T-helper 2 cell treated with Interferon-gamma antibody and Interleukin-4, amounts not matched to agents 5 μg/mL and 100 μg/mL, for 36 hours (primary cell): ENCODE data around the gene GPR152.
A peak's percentile ranks its signal among the peaks of the same experiment; 100 is the strongest.
"Not testable (repeated sequence)": the region's sequence is repeated elsewhere in the genome, so short reads cannot be mapped to it uniquely, and the experiment has no call there.

Experiments used
- DNase-seq: peaks from one replicate; pipeline ENCODE4 v3.0.0; 2021; ENCODE audit warnings: low spot score
- H3K27ac Mint-ChIP-seq: one replicate; pipeline ENCODE4 v1.8.0; 2021; ENCODE audit warnings: mild to moderate bottlenecking, mixed read lengths
- H3K27me3 Mint-ChIP-seq: one replicate; pipeline ENCODE4 v1.8.0; 2021; ENCODE audit warnings: low read depth, mixed read lengths
- H3K36me3 Mint-ChIP-seq: one replicate; pipeline ENCODE4 v1.8.0; 2021; ENCODE audit warnings: low read depth, mixed read lengths
- H3K4me1 Mint-ChIP-seq: one replicate; pipeline ENCODE4 v1.8.0; 2021; ENCODE audit warnings: low read depth, mixed read lengths
- H3K4me3 Mint-ChIP-seq: one replicate; pipeline ENCODE4 v1.8.0; 2022; ENCODE audit warnings: mild to moderate bottlenecking, moderate library complexity, mixed read lengths
- H3K9me3 Mint-ChIP-seq: one replicate; pipeline ENCODE4 v1.8.0; 2021; ENCODE audit warnings: mixed read lengths

Gene GPR152

DNA sequence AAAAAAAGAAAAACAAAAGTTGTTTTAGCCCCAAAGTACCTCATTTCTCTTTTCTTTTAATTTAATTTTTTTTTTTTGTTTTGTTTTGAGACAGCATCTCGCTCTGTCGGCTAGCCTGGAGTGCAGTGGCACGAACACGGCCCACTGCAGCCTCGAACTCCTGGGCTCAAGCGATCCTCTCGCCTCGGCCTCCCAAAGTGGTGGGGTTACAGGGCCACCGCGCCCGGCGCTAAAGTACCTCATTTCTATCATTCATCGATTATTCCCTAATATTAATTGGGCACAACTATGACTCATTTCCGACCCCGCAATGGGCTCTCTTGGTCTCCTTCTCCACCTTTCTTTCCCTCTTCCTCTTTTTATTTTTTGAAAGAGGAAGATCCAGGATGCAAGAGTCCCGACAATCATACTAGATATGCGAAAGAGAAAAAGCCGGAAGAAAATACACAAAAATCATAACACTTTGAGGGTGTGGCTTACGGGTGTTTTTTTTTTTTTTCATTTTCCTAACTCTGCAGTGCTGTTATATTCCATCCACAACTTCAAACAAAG, 29.8 kb upstream of the GPR152 start:
- peak overlapping the region; percentile 99 for H3K27ac Mint-ChIP-seq
- H3K36me3 Mint-ChIP-seq: peaks cover 19% of the 10 kb centered on the region
- peaks cover 38% of the 10 kb centered on the region for H3K4me1 Mint-ChIP-seq
- no peak for DNase-seq
- no peaks in the 10 kb centered on the region for H3K9me3 Mint-ChIP-seq
- peak overlapping the region; percentile 90 for H3K4me3 Mint-ChIP-seq
- peaks cover 6% of the 10 kb centered on the region for H3K27me3 Mint-ChIP-seq

- H3K27ac Mint-ChIP-seq, H3K36me3 Mint-ChIP-seq, H3K9me3 Mint-ChIP-seq, H3K4me1 Mint-ChIP-seq, H3K4me3 Mint-ChIP-seq, DNase-seq: not testable (repeated sequence)
- H3K27me3 Mint-ChIP-seq: peaks cover 11% of the 10 kb centered on the region
Observed at GRCh38 chr11:67477344-67478050, 25.0 kb upstream of the GPR152 start.

- not testable (repeated sequence) for DNase-seq, H3K36me3 Mint-ChIP-seq, H3K4me1 Mint-ChIP-seq, H3K27ac Mint-ChIP-seq, H3K9me3 Mint-ChIP-seq, H3K4me3 Mint-ChIP-seq
- H3K27me3 Mint-ChIP-seq: peaks cover 11% of the 10 kb centered on the region
Observed at GRCh38 chr11:67476692-67477091, 24.2 kb upstream of the GPR152 start.

DNA sequence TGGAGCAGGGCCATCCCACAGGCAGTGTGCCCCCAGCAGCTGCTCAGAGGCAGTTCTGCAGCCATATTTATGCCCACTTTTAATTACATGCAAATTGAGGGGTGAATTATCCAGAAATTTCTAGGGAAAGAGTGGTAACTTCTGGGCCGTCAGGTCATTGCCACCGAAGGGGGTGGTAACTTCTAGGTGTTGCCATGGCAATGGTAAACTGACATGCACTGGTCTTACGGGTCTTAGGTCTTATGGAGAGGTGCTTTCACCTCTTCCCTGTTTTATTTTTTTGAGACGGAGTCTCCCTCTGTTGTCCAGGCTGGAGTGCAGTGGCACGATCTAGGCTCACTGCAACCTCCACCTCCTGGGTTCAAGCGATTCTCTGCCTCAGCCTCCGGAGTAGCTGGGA, 20.4 kb upstream of the GPR152 start:
- H3K4me3 Mint-ChIP-seq: no peak overlapping the region
- no peak for DNase-seq
- H3K4me1 Mint-ChIP-seq: peaks cover 5% of the 10 kb centered on the region
- no peaks in the 10 kb centered on the region for H3K36me3 Mint-ChIP-seq
- H3K27ac Mint-ChIP-seq: no peak overlapping the region
- H3K9me3 Mint-ChIP-seq: no peaks in the 10 kb centered on the region
- peaks cover 5% of the 10 kb centered on the region for H3K27me3 Mint-ChIP-seq

- no peak for DNase-seq
- H3K27me3 Mint-ChIP-seq: no peaks in the 10 kb centered on the region
- H3K9me3 Mint-ChIP-seq: no peaks in the 10 kb centered on the region
- no peak overlapping the region for H3K4me3 Mint-ChIP-seq
- H3K27ac Mint-ChIP-seq: no peak overlapping the region
- peaks cover under 1% of the 10 kb centered on the region for H3K36me3 Mint-ChIP-seq
- peaks cover 18% of the 10 kb centered on the region for H3K4me1 Mint-ChIP-seq
Observed at GRCh38 chr11:67470337-67471002, 17.9 kb upstream of the GPR152 start.

DNA sequence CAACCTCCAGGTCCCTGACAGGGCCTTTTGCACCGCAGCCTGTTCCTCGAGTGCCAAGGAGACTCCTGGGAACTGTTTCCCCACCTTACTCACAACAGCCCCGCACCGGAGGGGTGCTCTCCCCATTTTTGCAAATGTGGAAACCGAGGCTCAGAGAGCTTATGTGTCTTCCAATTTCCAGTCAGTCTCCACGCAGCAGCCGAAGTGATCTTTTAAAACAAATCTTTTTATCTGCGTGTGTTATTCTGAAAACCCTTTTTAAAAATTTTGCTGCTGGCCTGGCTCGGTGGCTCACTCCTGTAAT, 16.9 kb upstream of the GPR152 start:
- peaks cover 26% of the 10 kb centered on the region for H3K4me1 Mint-ChIP-seq
- H3K36me3 Mint-ChIP-seq: peaks cover 4% of the 10 kb centered on the region
- H3K9me3 Mint-ChIP-seq: no peaks in the 10 kb centered on the region
- H3K27ac Mint-ChIP-seq: peak overlapping the region; percentile 67
- no peak for DNase-seq
- no peaks in the 10 kb centered on the region for H3K27me3 Mint-ChIP-seq
- H3K4me3 Mint-ChIP-seq: peak overlapping the region; percentile 79

DNA sequence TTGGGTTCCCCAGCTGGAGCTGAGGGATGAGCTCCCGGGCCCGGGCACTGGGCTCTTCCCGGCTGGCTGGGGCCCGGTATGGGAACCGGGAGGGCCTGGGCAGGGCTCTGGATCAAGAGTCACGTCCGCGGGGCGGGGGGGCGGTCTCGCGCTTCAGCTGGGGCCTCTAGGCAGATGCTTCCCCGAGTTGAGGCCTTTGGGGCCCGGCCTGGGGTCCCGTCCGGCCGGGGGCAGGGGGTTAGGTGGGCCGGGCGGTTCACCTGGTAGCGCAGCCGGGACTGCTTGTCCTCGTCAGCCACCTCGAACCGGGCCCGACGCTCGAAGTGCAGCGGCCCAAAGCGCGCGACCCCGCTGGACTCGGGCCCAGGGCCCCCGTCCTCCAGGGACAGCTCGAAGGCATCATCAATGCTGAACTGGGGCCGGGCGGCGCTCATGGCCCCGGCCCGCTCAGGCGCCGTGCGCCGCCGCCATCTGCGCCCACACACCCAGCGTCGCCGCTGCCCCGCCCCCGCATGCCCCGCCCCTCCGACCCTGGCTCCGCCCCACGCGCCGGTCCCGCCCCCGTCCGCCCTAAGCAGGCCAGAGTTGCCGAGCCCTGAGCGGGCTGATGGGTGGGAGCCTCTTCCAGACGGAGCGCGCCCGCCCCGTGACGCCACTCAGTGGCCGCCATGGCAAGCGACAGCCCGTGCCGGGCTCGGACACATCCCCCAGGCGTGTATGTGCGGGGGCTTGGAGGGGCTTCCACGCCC, 16.4 kb upstream of the GPR152 start, which contains the start of gene TMEM134:
Gene TMEM134 (minus strand): TSS at position 493 of the 749 bp plus-strand sequence. CDS start 59 bp downstream, at position 434.
- H3K9me3 Mint-ChIP-seq: no peaks in the 10 kb centered on the region
- no peaks in the 10 kb centered on the region for H3K27me3 Mint-ChIP-seq
- H3K4me1 Mint-ChIP-seq: peaks cover 31% of the 10 kb centered on the region
- peak within 1 kb of the TSS; percentile 78 for H3K27ac Mint-ChIP-seq
- H3K4me3 Mint-ChIP-seq: peak within 1 kb of the TSS; percentile 89
- peaks cover 4% of the 10 kb centered on the region for H3K36me3 Mint-ChIP-seq
- DNase-seq: peak; percentile 91

GRCh38 chr11:67468456-67468758, 15.9 kb upstream of the GPR152 start:
- no peaks in the 10 kb centered on the region for H3K27me3 Mint-ChIP-seq
- H3K9me3 Mint-ChIP-seq: no peaks in the 10 kb centered on the region

GRCh38 chr11:67468056-67468455, 15.5 kb upstream of the GPR152 start:
- Mint-ChIP-seq H3K9me3 (no peaks in the 10 kb centered on the region), H3K27ac (peak overlapping the region; percentile 78), H3K4me1 (peaks cover 31% of the 10 kb centered on the region), H3K4me3 (peak overlapping the region; percentile 89), H3K27me3 (no peaks in the 10 kb centered on the region), H3K36me3 (peaks cover 4% of the 10 kb centered on the region)
- DNase-seq: no peak

More at GRCh38 chr11:67468456-67468758, 15.9 kb upstream of the GPR152 start:
- DNase-seq: no peak
- Mint-ChIP-seq H3K27ac (peak overlapping the region; percentile 78), H3K4me1 (peaks cover 31% of the 10 kb centered on the region), H3K4me3 (peak overlapping the region; percentile 89), H3K36me3 (peaks cover 4% of the 10 kb centered on the region)

- Mint-ChIP-seq H3K4me1 (peaks cover 31% of the 10 kb centered on the region), H3K27me3 (no peaks in the 10 kb centered on the region), H3K4me3 (peak overlapping the region; percentile 89), H3K27ac (peak overlapping the region; percentile 49), H3K9me3 (no peaks in the 10 kb centered on the region), H3K36me3 (peaks cover 4% of the 10 kb centered on the region)
- no peak for DNase-seq
Observed at GRCh38 chr11:67466962-67467771, 14.6 kb upstream of the GPR152 start.

DNA sequence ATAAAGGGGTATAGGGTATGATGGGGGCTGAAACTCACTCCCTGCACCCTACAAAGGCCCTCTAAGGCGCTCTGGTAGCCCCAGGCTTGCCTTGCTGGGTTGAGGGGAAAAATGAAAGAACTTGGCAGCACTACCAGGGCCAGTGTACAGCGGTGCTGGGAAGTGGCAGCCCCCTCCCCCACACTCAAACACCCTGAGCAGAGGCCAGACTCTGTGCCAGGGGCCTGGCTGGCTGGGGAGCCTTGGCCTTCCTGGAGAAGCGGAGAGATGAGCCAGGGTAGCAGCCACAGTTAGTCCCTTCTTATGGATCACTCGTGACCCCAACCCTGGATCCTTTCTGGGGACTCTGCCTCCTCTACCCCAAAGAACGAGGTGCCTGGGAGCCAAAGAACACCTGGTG, 13.8 kb upstream of the GPR152 start:
- Mint-ChIP-seq H3K4me3 (peak overlapping the region; percentile 46), H3K4me1 (peaks cover 31% of the 10 kb centered on the region), H3K27ac (peak overlapping the region; percentile 49), H3K27me3 (no peaks in the 10 kb centered on the region), H3K36me3 (peaks cover 4% of the 10 kb centered on the region), H3K9me3 (no peaks in the 10 kb centered on the region)
- no peak for DNase-seq

- peaks cover 31% of the 10 kb centered on the region for H3K4me1 Mint-ChIP-seq
- peak overlapping the region; percentile 89 for H3K27ac Mint-ChIP-seq
- peak overlapping the region; percentile 88 for H3K4me3 Mint-ChIP-seq
- H3K27me3 Mint-ChIP-seq, H3K9me3 Mint-ChIP-seq, DNase-seq, H3K36me3 Mint-ChIP-seq: not testable (repeated sequence)
Observed at GRCh38 chr11:67465530-67465929, 13.0 kb upstream of the GPR152 start.

DNA sequence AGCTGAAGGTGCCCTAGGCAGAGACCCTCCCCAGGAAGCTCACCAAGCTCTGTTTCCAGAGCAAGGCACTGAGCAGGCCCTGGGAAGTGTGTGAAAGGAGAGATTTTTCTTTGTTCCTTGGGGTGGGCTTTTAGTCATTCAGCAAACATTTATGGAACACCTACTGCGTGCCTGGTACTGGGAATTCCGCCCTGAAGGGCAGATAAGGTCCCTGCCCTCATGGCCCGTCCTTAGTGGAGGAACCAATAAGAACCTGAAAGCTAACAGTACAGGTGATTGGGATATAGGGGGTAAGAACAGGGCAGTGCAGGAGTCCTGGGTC, 12.6 kb upstream of the GPR152 start:
- H3K36me3 Mint-ChIP-seq: peaks cover 4% of the 10 kb centered on the region
- H3K4me3 Mint-ChIP-seq: peak overlapping the region; percentile 88
- H3K9me3 Mint-ChIP-seq: no peaks in the 10 kb centered on the region
- DNase-seq: no peak
- peaks cover 2% of the 10 kb centered on the region for H3K27me3 Mint-ChIP-seq
- H3K4me1 Mint-ChIP-seq: peaks cover 31% of the 10 kb centered on the region
- H3K27ac Mint-ChIP-seq: peak overlapping the region; percentile 89
